WTC11 (cell line): Measurements from ENCODE around the gene STK32B.

ENCODE experiments used
- JUN ChIP-seq: sonication (generic); formaldehyde crosslinking; IDR thresholded peaks from 2 replicates; pipeline ENCODE4 v1.8.0; 2023; ENCODE audit warnings: mild to moderate bottlenecking, missing genetic modification reagents
- NFYB ChIP-seq: sonication (generic); formaldehyde crosslinking; conservative IDR thresholded peaks from 2 replicates; pipeline ENCODE4 v1.8.0; 2022; ENCODE audit warnings: low read depth, missing genetic modification reagents
- NR1H2 ChIP-seq: sonication (generic); formaldehyde crosslinking; IDR thresholded peaks from 2 replicates; pipeline ENCODE4 v1.9.0; 2021; ENCODE audit warnings: mild to moderate bottlenecking, moderate library complexity, missing genetic modification reagents
- SP1 ChIP-seq: sonication (generic); formaldehyde crosslinking; conservative IDR thresholded peaks from 2 replicates; pipeline ENCODE4 v1.8.1; 2022; ENCODE audit warnings: missing genetic modification reagents
- ZNF138 ChIP-seq: sonication (generic); formaldehyde crosslinking; conservative IDR thresholded peaks from 2 replicates; pipeline ENCODE4 v1.8.1; 2022; ENCODE audit warnings: mild to moderate bottlenecking, moderate library complexity, missing genetic modification reagents
- ZNF423 ChIP-seq: fragments of 250-450 bp; sonication (Bioruptor Pico); IDR thresholded peaks from 2 replicates; pipeline ENCODE4 v2.1.2; 2022; ENCODE audit warnings: mild to moderate bottlenecking, moderate library complexity
- TF ChIP-seq, protein P1 (sequence below): fragments of 200-600 bp; IDR thresholded peaks from 2 replicates; pipeline ENCODE4 v1.8.0; 2022; ENCODE audit warnings: antibody characterized with exemption
- TF ChIP-seq, protein P2 (sequence below): sonication (generic); formaldehyde crosslinking; IDR thresholded peaks from 2 replicates; pipeline ENCODE4 v1.8.1; 2023; ENCODE audit warnings: mild to moderate bottlenecking, missing genetic modification reagents, moderate library complexity
- TF ChIP-seq, protein P3 (sequence below): sonication (generic); formaldehyde crosslinking; IDR thresholded peaks from 2 replicates; pipeline ENCODE4 v1.8.0; 2022; ENCODE audit warnings: missing genetic modification reagents
- TF ChIP-seq, protein P4 (sequence below): sonication (generic); formaldehyde crosslinking; IDR thresholded peaks from 2 replicates; pipeline ENCODE4 v1.8.1; 2022; ENCODE audit warnings: low read depth, missing genetic modification reagents, borderline replicate concordance
- TF ChIP-seq, protein P5 (sequence below): sonication (generic); formaldehyde crosslinking; IDR thresholded peaks from 2 replicates; pipeline ENCODE4 v1.8.0; 2022; ENCODE audit warnings: mild to moderate bottlenecking, missing genetic modification reagents
- TF ChIP-seq, protein P6 (sequence below): sonication (generic); formaldehyde crosslinking; IDR thresholded peaks from 2 replicates; pipeline ENCODE4 v1.8.1; 2023; ENCODE audit warnings: mild to moderate bottlenecking, missing genetic modification reagents, moderate library complexity
- TF ChIP-seq, protein P7 (sequence below): sonication (generic); formaldehyde crosslinking; IDR thresholded peaks from 2 replicates; pipeline ENCODE4 v1.8.1; 2023; ENCODE audit warnings: mild to moderate bottlenecking, moderate library complexity, missing genetic modification reagents
- TF ChIP-seq, protein P8 (sequence below): sonication (generic); formaldehyde crosslinking; conservative IDR thresholded peaks from 2 replicates; pipeline ENCODE4 v1.8.1; 2022; ENCODE audit warnings: mild to moderate bottlenecking, missing genetic modification reagents

DNA sequence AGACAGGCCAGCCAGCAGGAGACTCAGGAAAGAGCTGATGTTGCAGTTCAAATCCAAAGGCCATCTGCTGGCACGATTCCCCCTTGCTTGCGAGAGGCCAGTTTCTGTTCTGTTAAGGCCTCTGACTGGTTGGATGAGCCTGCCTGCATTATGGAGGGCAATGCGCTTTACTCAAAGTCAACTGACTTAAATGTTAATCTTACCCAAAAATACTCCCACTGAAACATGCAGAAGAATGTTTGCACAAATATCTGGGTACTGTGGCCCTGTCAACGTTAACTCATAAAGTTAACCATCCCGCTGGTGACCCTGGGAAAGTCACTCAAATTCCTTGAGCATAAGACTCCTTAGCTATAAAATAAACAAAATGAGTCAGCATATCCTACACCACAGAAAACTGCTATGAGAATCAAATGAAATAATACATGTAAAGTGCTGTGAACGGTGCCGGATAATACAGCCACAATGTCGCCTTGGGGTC is 330.7 kb downstream of the STK32B start:
- TF ChIP-seq JUN (CRISPR knock-in tag): no peak
- TF ChIP-seq, protein P1, sequence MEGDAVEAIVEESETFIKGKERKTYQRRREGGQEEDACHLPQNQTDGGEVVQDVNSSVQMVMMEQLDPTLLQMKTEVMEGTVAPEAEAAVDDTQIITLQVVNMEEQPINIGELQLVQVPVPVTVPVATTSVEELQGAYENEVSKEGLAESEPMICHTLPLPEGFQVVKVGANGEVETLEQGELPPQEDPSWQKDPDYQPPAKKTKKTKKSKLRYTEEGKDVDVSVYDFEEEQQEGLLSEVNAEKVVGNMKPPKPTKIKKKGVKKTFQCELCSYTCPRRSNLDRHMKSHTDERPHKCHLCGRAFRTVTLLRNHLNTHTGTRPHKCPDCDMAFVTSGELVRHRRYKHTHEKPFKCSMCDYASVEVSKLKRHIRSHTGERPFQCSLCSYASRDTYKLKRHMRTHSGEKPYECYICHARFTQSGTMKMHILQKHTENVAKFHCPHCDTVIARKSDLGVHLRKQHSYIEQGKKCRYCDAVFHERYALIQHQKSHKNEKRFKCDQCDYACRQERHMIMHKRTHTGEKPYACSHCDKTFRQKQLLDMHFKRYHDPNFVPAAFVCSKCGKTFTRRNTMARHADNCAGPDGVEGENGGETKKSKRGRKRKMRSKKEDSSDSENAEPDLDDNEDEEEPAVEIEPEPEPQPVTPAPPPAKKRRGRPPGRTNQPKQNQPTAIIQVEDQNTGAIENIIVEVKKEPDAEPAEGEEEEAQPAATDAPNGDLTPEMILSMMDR: no peak
- TF ChIP-seq ZNF423 (CRISPR knock-in tag): no peak
- TF ChIP-seq, protein P2, sequence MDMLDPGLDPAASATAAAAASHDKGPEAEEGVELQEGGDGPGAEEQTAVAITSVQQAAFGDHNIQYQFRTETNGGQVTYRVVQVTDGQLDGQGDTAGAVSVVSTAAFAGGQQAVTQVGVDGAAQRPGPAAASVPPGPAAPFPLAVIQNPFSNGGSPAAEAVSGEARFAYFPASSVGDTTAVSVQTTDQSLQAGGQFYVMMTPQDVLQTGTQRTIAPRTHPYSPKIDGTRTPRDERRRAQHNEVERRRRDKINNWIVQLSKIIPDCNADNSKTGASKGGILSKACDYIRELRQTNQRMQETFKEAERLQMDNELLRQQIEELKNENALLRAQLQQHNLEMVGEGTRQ: no peak
- TF ChIP-seq, protein P3, sequence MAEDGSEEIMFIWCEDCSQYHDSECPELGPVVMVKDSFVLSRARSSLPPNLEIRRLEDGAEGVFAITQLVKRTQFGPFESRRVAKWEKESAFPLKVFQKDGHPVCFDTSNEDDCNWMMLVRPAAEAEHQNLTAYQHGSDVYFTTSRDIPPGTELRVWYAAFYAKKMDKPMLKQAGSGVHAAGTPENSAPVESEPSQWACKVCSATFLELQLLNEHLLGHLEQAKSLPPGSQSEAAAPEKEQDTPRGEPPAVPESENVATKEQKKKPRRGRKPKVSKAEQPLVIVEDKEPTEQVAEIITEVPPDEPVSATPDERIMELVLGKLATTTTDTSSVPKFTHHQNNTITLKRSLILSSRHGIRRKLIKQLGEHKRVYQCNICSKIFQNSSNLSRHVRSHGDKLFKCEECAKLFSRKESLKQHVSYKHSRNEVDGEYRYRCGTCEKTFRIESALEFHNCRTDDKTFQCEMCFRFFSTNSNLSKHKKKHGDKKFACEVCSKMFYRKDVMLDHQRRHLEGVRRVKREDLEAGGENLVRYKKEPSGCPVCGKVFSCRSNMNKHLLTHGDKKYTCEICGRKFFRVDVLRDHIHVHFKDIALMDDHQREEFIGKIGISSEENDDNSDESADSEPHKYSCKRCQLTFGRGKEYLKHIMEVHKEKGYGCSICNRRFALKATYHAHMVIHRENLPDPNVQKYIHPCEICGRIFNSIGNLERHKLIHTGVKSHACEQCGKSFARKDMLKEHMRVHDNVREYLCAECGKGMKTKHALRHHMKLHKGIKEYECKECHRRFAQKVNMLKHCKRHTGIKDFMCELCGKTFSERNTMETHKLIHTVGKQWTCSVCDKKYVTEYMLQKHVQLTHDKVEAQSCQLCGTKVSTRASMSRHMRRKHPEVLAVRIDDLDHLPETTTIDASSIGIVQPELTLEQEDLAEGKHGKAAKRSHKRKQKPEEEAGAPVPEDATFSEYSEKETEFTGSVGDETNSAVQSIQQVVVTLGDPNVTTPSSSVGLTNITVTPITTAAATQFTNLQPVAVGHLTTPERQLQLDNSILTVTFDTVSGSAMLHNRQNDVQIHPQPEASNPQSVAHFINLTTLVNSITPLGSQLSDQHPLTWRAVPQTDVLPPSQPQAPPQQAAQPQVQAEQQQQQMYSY (CRISPR knock-in tag): no peak
- TF ChIP-seq, protein P4, sequence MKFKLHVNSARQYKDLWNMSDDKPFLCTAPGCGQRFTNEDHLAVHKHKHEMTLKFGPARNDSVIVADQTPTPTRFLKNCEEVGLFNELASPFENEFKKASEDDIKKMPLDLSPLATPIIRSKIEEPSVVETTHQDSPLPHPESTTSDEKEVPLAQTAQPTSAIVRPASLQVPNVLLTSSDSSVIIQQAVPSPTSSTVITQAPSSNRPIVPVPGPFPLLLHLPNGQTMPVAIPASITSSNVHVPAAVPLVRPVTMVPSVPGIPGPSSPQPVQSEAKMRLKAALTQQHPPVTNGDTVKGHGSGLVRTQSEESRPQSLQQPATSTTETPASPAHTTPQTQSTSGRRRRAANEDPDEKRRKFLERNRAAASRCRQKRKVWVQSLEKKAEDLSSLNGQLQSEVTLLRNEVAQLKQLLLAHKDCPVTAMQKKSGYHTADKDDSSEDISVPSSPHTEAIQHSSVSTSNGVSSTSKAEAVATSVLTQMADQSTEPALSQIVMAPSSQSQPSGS (CRISPR knock-in tag): no peak
- TF ChIP-seq, protein P5, sequence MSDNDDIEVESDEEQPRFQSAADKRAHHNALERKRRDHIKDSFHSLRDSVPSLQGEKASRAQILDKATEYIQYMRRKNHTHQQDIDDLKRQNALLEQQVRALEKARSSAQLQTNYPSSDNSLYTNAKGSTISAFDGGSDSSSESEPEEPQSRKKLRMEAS (CRISPR knock-in tag): no peak
- TF ChIP-seq, protein P6, sequence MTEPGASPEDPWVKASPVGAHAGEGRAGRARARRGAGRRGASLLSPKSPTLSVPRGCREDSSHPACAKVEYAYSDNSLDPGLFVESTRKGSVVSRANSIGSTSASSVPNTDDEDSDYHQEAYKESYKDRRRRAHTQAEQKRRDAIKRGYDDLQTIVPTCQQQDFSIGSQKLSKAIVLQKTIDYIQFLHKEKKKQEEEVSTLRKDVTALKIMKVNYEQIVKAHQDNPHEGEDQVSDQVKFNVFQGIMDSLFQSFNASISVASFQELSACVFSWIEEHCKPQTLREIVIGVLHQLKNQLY (CRISPR knock-in tag): no peak
- TF ChIP-seq, protein P7, sequence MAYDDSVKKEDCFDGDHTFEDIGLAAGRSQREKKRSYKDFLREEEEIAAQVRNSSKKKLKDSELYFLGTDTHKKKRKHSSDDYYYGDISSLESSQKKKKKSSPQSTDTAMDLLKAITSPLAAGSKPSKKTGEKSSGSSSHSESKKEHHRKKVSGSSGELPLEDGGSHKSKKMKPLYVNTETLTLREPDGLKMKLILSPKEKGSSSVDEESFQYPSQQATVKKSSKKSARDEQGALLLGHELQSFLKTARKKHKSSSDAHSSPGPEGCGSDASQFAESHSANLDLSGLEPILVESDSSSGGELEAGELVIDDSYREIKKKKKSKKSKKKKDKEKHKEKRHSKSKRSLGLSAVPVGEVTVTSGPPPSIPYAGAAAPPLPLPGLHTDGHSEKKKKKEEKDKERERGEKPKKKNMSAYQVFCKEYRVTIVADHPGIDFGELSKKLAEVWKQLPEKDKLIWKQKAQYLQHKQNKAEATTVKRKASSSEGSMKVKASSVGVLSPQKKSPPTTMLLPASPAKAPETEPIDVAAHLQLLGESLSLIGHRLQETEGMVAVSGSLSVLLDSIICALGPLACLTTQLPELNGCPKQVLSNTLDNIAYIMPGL (CRISPR knock-in tag): no peak
- TF ChIP-seq, protein P8, sequence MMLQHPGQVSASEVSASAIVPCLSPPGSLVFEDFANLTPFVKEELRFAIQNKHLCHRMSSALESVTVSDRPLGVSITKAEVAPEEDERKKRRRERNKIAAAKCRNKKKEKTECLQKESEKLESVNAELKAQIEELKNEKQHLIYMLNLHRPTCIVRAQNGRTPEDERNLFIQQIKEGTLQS (CRISPR knock-in tag): no peak
- TF ChIP-seq NR1H2: no peak
- TF ChIP-seq SP1: no peak
- TF ChIP-seq ZNF138 (CRISPR knock-in tag): no peak
- no peak for TF ChIP-seq NFYB (CRISPR knock-in tag)
